SK-N-SH (cell line): ENCODE data around the gene PSMB11. TPM values are rescaled to one million over a fixed set of nuclear protein-coding genes. Genes with fewer than 3 reads are reported as not detected.

Experiments used
- CTCF ChIA-PET: fragments of 300-600, 350-600 bp; formaldehyde crosslinking; extraction: SDS; loops from one replicate; lab custom pipeline; 2021; lab: Yijun Ruan, JAX
- POLR2A ChIA-PET: fragments of 350-600 bp; sonication (Branson Sonifier 250); formaldehyde crosslinking; extraction: SDS; loops from one replicate; lab custom pipeline; 2020; ENCODE audit warnings: antibody characterized with exemption, inconsistent platforms; lab: Yijun Ruan, JAX
- DNase-seq: peaks from one replicate; pipeline ENCODE4 v3.0.0; 2012
- H2AFZ ChIP-seq: fragments of 200-600 bp; sonication (generic); 2 replicates; pipeline ENCODE4 v1.8.1; 2016; ENCODE audit warnings: antibody characterized with exemption, mild to moderate bottlenecking, low read depth
- H3F3A ChIP-seq: fragments of 200-600 bp; sonication (generic); replicated peaks from 2 replicates; pipeline ENCODE3; 2016; ENCODE audit warnings: antibody characterized with exemption, mild to moderate bottlenecking; ENCODE audit not compliant: insufficient read depth
- H3K27ac ChIP-seq, 2 experiments: fragments of 200-500 bp in 1 of 2; fragments of 200-600 bp in 1 of 2; sonication (Bioruptor generic) in 1 of 2; sonication (generic), shearing (Covaris generic) in 1 of 2; 2 replicates each; pipeline versions ENCODE4 v1.5.1 to v1.6.1; 2014 to 2016; ENCODE audit warnings: low read depth in 2 of 2, inconsistent platforms in 1 of 2, low read length in 1 of 2, mild to moderate bottlenecking in 1 of 2, mixed read lengths in 1 of 2
- H3K27me3 ChIP-seq: fragments of 200-600 bp; sonication (generic), shearing (Covaris generic); 2 replicates; pipeline ENCODE4 v1.6.1; 2016; ENCODE audit warnings: mixed run types; ENCODE audit not compliant: insufficient read depth
- H3K36me3 ChIP-seq, 2 experiments: fragments of 200-500 bp in 1 of 2; fragments of 200-600 bp in 1 of 2; sonication (Bioruptor generic) in 1 of 2; sonication (generic) in 1 of 2; replicated peaks in 1 of 2; 2 replicates each; pipeline versions ENCODE3 to v1.5.1; 2014 to 2016; ENCODE audit warnings: low read length in 1 of 2, mild to moderate bottlenecking in 1 of 2; ENCODE audit not compliant: insufficient read depth in 2 of 2, control insufficient read depth in 1 of 2
- H3K4me1 ChIP-seq, 2 experiments: fragments of 200-500 bp in 1 of 2; fragments of 200-600 bp in 1 of 2; sonication (Bioruptor generic) in 1 of 2; sonication (generic), shearing (Covaris generic) in 1 of 2; 2 replicates each; pipeline versions ENCODE4 v1.5.1 to v1.6.1; 2014 to 2016; ENCODE audit warnings: low read depth in 1 of 2, low read length in 1 of 2, mixed run types in 1 of 2; ENCODE audit not compliant: insufficient read depth in 2 of 2, control insufficient read depth in 1 of 2
- H3K4me2 ChIP-seq: fragments of 200-600 bp; sonication (generic), shearing (Covaris generic); 2 replicates; pipeline ENCODE4 v1.6.1; 2017; ENCODE audit warnings: mixed run types
- H3K4me3 ChIP-seq, 2 experiments: fragments of 200-500 bp in 1 of 2; fragments of 200-600 bp in 1 of 2; sonication (Bioruptor generic) in 1 of 2; sonication (generic), shearing (Covaris generic) in 1 of 2; 2 replicates each; pipeline versions ENCODE4 v1.5.1 to v1.8.1; 2014 to 2016; ENCODE audit warnings: low read depth in 2 of 2, inconsistent platforms in 1 of 2, low read length in 1 of 2, mild to moderate bottlenecking in 1 of 2, mixed read lengths in 1 of 2, moderate library complexity in 1 of 2
- H3K79me2 ChIP-seq: fragments of 200-600 bp; sonication (generic); 2 replicates; pipeline ENCODE4 v1.8.1; 2017; ENCODE audit warnings: mild to moderate bottlenecking; ENCODE audit not compliant: insufficient read depth
- H3K9ac ChIP-seq: fragments of 200-600 bp; sonication (generic); 2 replicates; pipeline ENCODE4 v1.6.1; 2017; ENCODE audit warnings: mixed run types
- H3K9me2 ChIP-seq: fragments of 200-600 bp; sonication (generic); 2 replicates; pipeline ENCODE4 v1.6.1; 2017; ENCODE audit warnings: mixed run types
- H3K9me3 ChIP-seq: fragments of 200-600 bp; sonication (generic); 2 replicates; pipeline ENCODE4 v1.6.1; 2017; ENCODE audit warnings: mixed run types, mild to moderate bottlenecking, moderate library complexity
- H4K20me1 ChIP-seq: fragments of 200-600 bp; sonication (generic); 2 replicates; pipeline ENCODE4 v1.6.1; 2017; ENCODE audit warnings: mild to moderate bottlenecking, mixed run types; ENCODE audit not compliant: insufficient read depth
- CTCF ChIP-seq: fragments of 200-600 bp; sonication (generic); IDR thresholded peaks from 2 replicates; pipeline ENCODE4 v1.6.1; 2017; ENCODE audit warnings: antibody characterized with exemption, mild to moderate bottlenecking, moderate library complexity
- EP300 ChIP-seq, 2 experiments: IDR thresholded peaks; 2 replicates each; pipeline versions ENCODE4 v1.4.0 to v1.6.1; 2012; ENCODE audit warnings: borderline replicate concordance in 1 of 2, low read depth in 1 of 2, low read length in 1 of 2
- FOSL2 ChIP-seq: IDR thresholded peaks from 2 replicates; pipeline ENCODE4 v1.4.0; 2012; ENCODE audit warnings: low read depth, mild to moderate bottlenecking, moderate library complexity, borderline replicate concordance
- FOXM1 ChIP-seq: IDR thresholded peaks from 2 replicates; pipeline ENCODE4 v1.4.0; 2012; ENCODE audit warnings: low read depth, mild to moderate bottlenecking
- GATA2 ChIP-seq: sonication (generic); formaldehyde crosslinking; IDR thresholded peaks from 2 replicates; pipeline ENCODE4 v1.5.0; 2020; ENCODE audit warnings: mild to moderate bottlenecking, missing genetic modification reagents
- IRF3 ChIP-seq: fragments of 150-350 bp; IDR thresholded peaks from 2 replicates; pipeline ENCODE4 v1.6.1; 2016; ENCODE audit warnings: mild to moderate bottlenecking, low read depth, low read length
- MAX ChIP-seq: IDR thresholded peaks from 2 replicates; pipeline ENCODE4 v1.4.0; 2012; ENCODE audit warnings: low read depth
- NFIC ChIP-seq: IDR thresholded peaks from 2 replicates; pipeline ENCODE4 v1.4.0; 2012; ENCODE audit warnings: borderline replicate concordance
- NRF1 ChIP-seq: IDR thresholded peaks from 2 replicates; pipeline ENCODE4 v1.6.1; 2012; ENCODE audit warnings: low read depth, mild to moderate bottlenecking, low read length
- REST ChIP-seq: IDR thresholded peaks from 2 replicates; pipeline ENCODE4 v1.6.1; 2012; ENCODE audit warnings: mild to moderate bottlenecking, low read depth, low read length, moderate library complexity
- TCF12 ChIP-seq: IDR thresholded peaks from 2 replicates; pipeline ENCODE4 v1.4.0; 2012
- TEAD4 ChIP-seq: IDR thresholded peaks from 2 replicates; pipeline ENCODE4 v1.4.0; 2012; ENCODE audit warnings: mild to moderate bottlenecking, borderline replicate concordance; ENCODE audit not compliant: insufficient read depth
- ZBTB33 ChIP-seq: IDR thresholded peaks from 2 replicates; pipeline ENCODE4 v1.4.0; 2012; ENCODE audit warnings: low read depth, borderline replicate concordance
- WGBS: methylation state at CpG from one replicate; pipeline ENCODE4 v1.1.6; 2017; ENCODE audit warnings: low lambda C conversion rate; 5-methylcytosine and 5-hydroxymethylcytosine counted together
- polyA plus RNA-seq, 3 experiments: library from polyadenylated mRNA; depleted of rRNA; stranded (reverse); fragments of >200 nt; gene quantifications; 2 replicates each; pipeline ENCODE4 v1.2.3, GENCODE V29; 2012

PSMB11 gene
- polyA plus RNA-seq, 1 of the 3 experiments (the other 2 are of a cell fraction) = not detected

GRCh38 chr14:23080474-23080873 lies 38.5 kb downstream of the PSMB11 start:
- peaks cover 71 to 86% of the 10 kb centered on the region in 2 experiments for H3K36me3 ChIP-seq
- H3K4me1 ChIP-seq = peaks cover 0 to 22% of the 10 kb centered on the region in 2 experiments; a peak in 2 of 4 replicates
- H3K27me3 ChIP-seq = no peaks in the 10 kb centered on the region
- peaks cover 41% of the 10 kb centered on the region for H3F3A ChIP-seq
- no peak overlapping the region for H2AFZ ChIP-seq
- H3K27ac ChIP-seq = peak overlapping the region in 1 of 2 experiments; percentile 75; a peak in 2 of 4 replicates
- H3K9ac ChIP-seq = no peak overlapping the region
- H3K79me2 ChIP-seq = peaks cover 55% of the 10 kb centered on the region
- H3K9me2 ChIP-seq = no peaks in the 10 kb centered on the region
- TF ChIP-seq REST (no peak), GATA2 (no peak)
- TF ChIP-seq, all 33 proteins: peak for 0
- POLR2A ChIA-PET = no interaction called here
- Histone ChIP-seq H3K9me3 (no peaks in the 10 kb centered on the region), H3K4me2 (no peak overlapping the region), H3K4me3 (no peak overlapping the region), H4K20me1 (no peaks in the 10 kb centered on the region)
- DNase-seq = no peak
- CTCF ChIA-PET = interaction anchor here (1.1 to 5.8 kb wide), 3 partner anchors 9 to 106 kb away, joined by 3 to 68 read pairs (median 10); no protein-coding TSS in a partner anchor
- 64% methylated on average over 1 of the region's 1 CpG for WGBS

- H3K27ac ChIP-seq = no peak overlapping the region
- no peaks in the 10 kb centered on the region for H3K9me2 ChIP-seq
- H3K4me3 ChIP-seq = no peak overlapping the region
- no peaks in the 10 kb centered on the region for H3K9me3 ChIP-seq
- WGBS = 95% methylated on average over 3 of the region's 3 CpGs
- no peak overlapping the region for H3K9ac ChIP-seq
- H3K4me1 ChIP-seq = no peaks in the 10 kb centered on the region
- CTCF ChIA-PET = interaction anchor here (0.8 to 7.5 kb wide), 7 partner anchors 8 to 112 kb away, joined by 3 to 73 read pairs (median 6); no protein-coding TSS in a partner anchor
- TF ChIP-seq CTCF (no peak), EP300 (IDR thresholded peaks at IDR 0.05; ENCODE audit: borderline replicate concordance in 1 of 2, low read depth in 1 of 2, low read length in 1 of 2) (no peak), TEAD4 (no peak), MAX (no peak), TCF12 (no peak), FOXM1 (no peak), NRF1 (no peak), NFIC (no peak), FOSL2 (no peak), IRF3 (no peak), ZBTB33 (no peak)
- H3K36me3 ChIP-seq = peaks cover 66 to 96% of the 10 kb centered on the region in 2 experiments
- DNase-seq = no peak
- H4K20me1 ChIP-seq = no peaks in the 10 kb centered on the region; the same call in 1 of the 2 replicates
- H3F3A ChIP-seq = peaks cover 24% of the 10 kb centered on the region
- H3K27me3 ChIP-seq = no peaks in the 10 kb centered on the region
- no peak overlapping the region for H3K4me2 ChIP-seq
- peaks cover 80% of the 10 kb centered on the region for H3K79me2 ChIP-seq
- H2AFZ ChIP-seq = no peak overlapping the region
- POLR2A ChIA-PET = no interaction called here
Observed at GRCh38 chr14:23085458-23085857, 43.4 kb downstream of the PSMB11 start.
